SK-N-SH treated with all-trans-retinoic acid at 6 μM for 48 hours (cell line): ENCODE results near the gene WNK2.

ENCODE experiments used
- ZFP3 ChIP-seq: fragments of 250-450 bp; sonication (Bioruptor Pico); IDR thresholded peaks from 2 replicates; pipeline ENCODE4 v1.5.0; 2020; ENCODE audit warnings: mild to moderate bottlenecking, moderate library complexity
- ZNF565 ChIP-seq: fragments of 450-650 bp; formaldehyde crosslinking; conservative IDR thresholded peaks from 2 replicates; pipeline ENCODE4 v1.5.0; 2020; ENCODE audit warnings: low read depth, mild to moderate bottlenecking, moderate library complexity
- TF ChIP-seq, protein P1 (sequence below): fragments of 250-450 bp; sonication (Bioruptor Pico); IDR thresholded peaks from 2 replicates; pipeline ENCODE4 v1.8.0; 2021; ENCODE audit warnings: low read depth, mild to moderate bottlenecking, moderate library complexity, borderline replicate concordance

DNA sequence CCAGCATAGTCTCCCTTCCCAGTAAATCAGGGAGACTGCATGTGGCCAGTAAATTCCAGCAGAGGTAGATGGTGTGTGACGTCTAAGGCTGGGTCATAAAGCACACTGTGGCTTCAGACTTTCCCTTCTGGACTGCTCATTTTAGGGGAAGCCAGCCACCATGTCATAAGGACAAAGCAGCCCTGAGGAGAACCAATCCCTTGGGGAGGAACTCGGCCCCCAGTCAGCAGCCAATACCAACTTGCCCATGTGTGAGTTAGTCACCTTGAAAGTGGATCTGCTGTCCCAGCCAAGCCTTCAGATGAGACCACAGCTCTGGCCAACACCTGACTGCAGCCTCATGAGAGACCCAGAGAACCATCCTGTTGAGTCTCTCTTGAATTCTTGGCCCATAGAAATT lies 35.2 kb upstream of the WNK2 start:
- TF ChIP-seq ZNF565 (CRISPR knock-in tag) (no peak), ZFP3 (CRISPR knock-in tag) (no peak)
- TF ChIP-seq, protein P1, sequence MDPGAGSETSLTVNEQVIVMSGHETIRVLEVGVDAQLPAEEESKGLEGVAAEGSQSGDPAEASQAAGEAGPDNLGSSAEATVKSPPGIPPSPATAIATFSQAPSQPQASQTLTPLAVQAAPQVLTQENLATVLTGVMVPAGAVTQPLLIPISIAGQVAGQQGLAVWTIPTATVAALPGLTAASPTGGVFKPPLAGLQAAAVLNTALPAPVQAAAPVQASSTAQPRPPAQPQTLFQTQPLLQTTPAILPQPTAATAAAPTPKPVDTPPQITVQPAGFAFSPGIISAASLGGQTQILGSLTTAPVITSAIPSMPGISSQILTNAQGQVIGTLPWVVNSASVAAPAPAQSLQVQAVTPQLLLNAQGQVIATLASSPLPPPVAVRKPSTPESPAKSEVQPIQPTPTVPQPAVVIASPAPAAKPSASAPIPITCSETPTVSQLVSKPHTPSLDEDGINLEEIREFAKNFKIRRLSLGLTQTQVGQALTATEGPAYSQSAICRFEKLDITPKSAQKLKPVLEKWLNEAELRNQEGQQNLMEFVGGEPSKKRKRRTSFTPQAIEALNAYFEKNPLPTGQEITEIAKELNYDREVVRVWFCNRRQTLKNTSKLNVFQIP (CRISPR knock-in tag), result no peak
